GM12801 (cell line): ENCODE results near the gene DSCAM.

Source experiments
- CTCF ChIP-seq: IDR thresholded peaks from one replicate; pipeline ENCODE4 v1.5.1; 2011; ENCODE audit warnings: control low read depth; ENCODE audit not compliant: insufficient read length; ENCODE audit errors: extremely low read depth

DSCAM gene

DNA sequence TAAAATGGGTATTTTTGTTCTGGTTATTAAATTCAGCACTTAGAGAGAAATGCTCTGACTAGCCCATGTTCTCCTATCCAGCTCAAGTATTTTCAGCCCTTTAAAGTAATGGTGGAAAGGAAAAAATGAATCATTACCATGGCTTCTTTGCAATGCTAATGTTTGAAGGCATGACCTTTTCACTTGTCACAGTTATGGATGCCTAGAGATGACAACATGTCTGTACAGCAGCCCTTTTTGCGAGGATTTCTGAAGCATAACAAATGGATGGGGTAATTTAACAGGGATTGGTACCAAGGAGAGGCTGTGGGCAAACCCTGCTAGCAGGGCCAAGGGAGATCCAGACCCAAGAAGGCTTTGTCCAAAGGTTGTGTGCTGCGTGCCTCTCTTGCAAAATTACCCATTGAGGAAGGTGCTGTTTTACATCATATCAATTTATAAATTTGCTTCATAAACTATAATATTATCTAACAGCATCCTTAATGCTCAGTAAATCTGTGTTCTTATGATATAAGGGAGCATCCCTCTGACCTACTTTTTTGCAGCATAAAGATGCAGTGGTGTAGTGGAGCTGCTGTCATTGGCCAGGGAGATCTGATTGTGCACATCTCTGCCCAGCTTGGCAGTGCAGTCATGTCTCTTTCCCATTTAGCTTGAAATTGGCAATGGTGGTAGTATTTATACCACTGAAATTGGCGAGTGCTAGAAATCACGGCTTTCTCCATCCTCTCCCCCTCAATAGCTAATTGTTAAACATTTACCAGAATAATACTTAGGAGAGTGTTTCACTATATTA lies 652.6 kb downstream of the DSCAM start:
- TF ChIP-seq CTCF: no peak

DNA sequence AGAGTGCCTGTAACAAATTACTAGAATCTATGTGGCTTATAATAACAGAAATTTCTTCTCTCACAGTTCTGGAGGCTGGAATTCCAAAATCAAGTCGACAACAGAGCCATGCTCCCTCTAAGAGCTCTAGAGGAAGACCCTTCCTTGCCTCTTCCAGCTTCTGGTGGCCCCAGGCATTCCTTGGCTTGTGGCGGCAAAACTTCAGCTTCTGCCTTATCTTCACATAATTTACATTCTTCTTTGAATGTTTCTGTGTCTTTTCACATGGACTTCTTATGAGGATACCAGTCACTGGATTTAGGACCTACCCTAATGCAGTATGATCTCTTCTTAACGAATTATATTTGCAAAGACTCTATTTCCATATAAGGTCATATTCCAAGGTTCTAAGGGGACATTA lies 655.3 kb downstream of the DSCAM start:
- no peak for TF ChIP-seq CTCF

GRCh38 chr21:40191196-40191595 lies 655.8 kb downstream of the DSCAM start:
- no peak for TF ChIP-seq CTCF

DNA sequence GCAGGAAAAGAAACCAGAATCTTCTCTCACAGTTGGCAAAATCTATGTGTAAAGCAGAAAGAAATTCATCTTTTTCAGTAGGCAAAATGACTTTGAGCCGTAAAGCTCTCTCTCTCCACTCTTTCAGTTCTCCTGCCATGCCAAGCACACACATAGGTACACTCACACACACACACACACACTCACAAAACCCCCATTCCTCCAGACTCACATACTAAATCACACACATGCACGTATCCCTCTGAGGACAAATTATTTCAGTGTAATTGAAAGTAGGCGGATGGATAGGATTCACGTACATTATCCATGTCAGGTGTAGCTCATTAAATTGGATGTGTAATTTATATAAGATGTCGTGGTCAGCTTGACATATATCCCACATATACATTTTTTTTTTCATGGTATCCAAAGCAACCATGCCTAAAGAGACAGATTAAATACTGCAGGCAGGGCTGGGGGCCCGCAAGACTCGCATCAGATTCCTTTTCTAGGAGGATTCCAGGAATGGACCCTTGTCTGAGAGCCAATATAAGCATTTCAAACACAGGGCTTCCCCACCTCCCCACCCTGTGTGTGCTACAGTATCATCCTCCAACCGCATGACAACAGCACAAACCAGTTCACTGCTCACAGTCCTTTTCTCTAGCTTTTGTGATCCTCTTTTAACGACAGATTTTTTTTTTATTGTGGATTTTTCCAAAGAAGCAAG lies 658.9 kb downstream of the DSCAM start:
- no peak for TF ChIP-seq CTCF

GRCh38 chr21:40187244-40187643 lies 659.7 kb downstream of the DSCAM start:
- no peak for TF ChIP-seq CTCF

- no peak for TF ChIP-seq CTCF
Observed at GRCh38 chr21:40186045-40186444, 660.9 kb downstream of the DSCAM start.

GRCh38 chr21:40185208-40185607 lies 661.8 kb downstream of the DSCAM start:
- TF ChIP-seq CTCF: no peak
